A549 (cell line): ENCODE results near the gene PLCH1.

ENCODE experiments used
- EP300 ChIP-seq, 2 experiments: fragments of >200 bp; sonication (Bioruptor Twin); formaldehyde crosslinking; IDR thresholded peaks; 2 replicates in 1 of 2; 3 replicates in 1 of 2; pipeline ENCODE4 v1.6.1; 2016 to 2017
- HOXA7 ChIP-seq: fragments of 250-450 bp; sonication (Bioruptor Pico); IDR thresholded peaks from 2 replicates; pipeline ENCODE4 v1.5.0; 2020; ENCODE audit warnings: mild to moderate bottlenecking, moderate library complexity
- KDM5A ChIP-seq: fragments of 200-600 bp; sonication (generic); IDR thresholded peaks from 2 replicates; pipeline ENCODE4 v1.6.1; 2016; ENCODE audit warnings: antibody characterized with exemption, mild to moderate bottlenecking
- POLR2A ChIP-seq: IDR thresholded peaks from 2 replicates; pipeline ENCODE4 v1.6.1; 2012; ENCODE audit warnings: mild to moderate bottlenecking, low read length
- POLR2AphosphoS2 ChIP-seq: conservative IDR thresholded peaks from 2 replicates; pipeline ENCODE4 v1.6.1; 2012; ENCODE audit warnings: low read length, improper control_type of control experiment, inconsistent platforms
- RAD21 ChIP-seq, 2 experiments: fragments of >200 bp in 1 of 2; sonication (Bioruptor Twin) in 1 of 2; formaldehyde crosslinking in 1 of 2; IDR thresholded peaks in 1 of 2; conservative IDR thresholded peaks in 1 of 2; 2 replicates in 1 of 2; 3 replicates in 1 of 2; pipeline ENCODE4 v1.6.1; 2012 to 2018; ENCODE audit warnings: inconsistent platforms in 1 of 2
- RCOR1 ChIP-seq: fragments of 150-350 bp; IDR thresholded peaks from 2 replicates; pipeline ENCODE4 v1.6.1; 2014; ENCODE audit warnings: antibody characterized with exemption, low read length, low read depth
- TF ChIP-seq, protein P1 (sequence below): fragments of >200 bp; sonication (Bioruptor Twin); formaldehyde crosslinking; IDR thresholded peaks from 3 replicates; pipeline ENCODE4 v1.5.1; 2016
- TF ChIP-seq, protein P2 (sequence below): fragments of 200-600 bp; sonication (generic); IDR thresholded peaks from 2 replicates; pipeline ENCODE4 v1.6.1; 2016; ENCODE audit warnings: antibody characterized with exemption, mild to moderate bottlenecking, moderate library complexity
- TF ChIP-seq, protein P3 (sequence below): IDR thresholded peaks from 2 replicates; pipeline ENCODE4 v1.6.1; 2012

DNA sequence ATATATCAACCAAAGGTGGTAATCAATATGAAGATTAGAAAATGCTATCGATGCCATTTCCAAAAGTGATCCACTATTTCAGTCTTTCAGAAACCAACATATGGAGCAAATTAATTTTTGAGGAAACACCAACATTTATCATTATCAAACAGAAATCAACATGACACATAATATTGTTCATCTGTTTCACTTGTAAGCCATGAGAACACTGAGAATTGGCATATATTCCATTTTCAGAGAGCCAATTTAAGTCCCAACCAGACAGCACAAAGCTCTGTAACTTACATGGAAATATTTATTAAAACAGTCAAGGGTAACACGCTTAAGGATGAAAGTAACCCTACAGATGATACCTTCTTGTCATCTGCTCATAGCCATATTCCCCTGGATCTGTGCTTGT is 413.8 kb downstream of the PLCH1 start:
- TF ChIP-seq, protein P1, sequence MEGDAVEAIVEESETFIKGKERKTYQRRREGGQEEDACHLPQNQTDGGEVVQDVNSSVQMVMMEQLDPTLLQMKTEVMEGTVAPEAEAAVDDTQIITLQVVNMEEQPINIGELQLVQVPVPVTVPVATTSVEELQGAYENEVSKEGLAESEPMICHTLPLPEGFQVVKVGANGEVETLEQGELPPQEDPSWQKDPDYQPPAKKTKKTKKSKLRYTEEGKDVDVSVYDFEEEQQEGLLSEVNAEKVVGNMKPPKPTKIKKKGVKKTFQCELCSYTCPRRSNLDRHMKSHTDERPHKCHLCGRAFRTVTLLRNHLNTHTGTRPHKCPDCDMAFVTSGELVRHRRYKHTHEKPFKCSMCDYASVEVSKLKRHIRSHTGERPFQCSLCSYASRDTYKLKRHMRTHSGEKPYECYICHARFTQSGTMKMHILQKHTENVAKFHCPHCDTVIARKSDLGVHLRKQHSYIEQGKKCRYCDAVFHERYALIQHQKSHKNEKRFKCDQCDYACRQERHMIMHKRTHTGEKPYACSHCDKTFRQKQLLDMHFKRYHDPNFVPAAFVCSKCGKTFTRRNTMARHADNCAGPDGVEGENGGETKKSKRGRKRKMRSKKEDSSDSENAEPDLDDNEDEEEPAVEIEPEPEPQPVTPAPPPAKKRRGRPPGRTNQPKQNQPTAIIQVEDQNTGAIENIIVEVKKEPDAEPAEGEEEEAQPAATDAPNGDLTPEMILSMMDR: no peak
- TF ChIP-seq, protein P2, sequence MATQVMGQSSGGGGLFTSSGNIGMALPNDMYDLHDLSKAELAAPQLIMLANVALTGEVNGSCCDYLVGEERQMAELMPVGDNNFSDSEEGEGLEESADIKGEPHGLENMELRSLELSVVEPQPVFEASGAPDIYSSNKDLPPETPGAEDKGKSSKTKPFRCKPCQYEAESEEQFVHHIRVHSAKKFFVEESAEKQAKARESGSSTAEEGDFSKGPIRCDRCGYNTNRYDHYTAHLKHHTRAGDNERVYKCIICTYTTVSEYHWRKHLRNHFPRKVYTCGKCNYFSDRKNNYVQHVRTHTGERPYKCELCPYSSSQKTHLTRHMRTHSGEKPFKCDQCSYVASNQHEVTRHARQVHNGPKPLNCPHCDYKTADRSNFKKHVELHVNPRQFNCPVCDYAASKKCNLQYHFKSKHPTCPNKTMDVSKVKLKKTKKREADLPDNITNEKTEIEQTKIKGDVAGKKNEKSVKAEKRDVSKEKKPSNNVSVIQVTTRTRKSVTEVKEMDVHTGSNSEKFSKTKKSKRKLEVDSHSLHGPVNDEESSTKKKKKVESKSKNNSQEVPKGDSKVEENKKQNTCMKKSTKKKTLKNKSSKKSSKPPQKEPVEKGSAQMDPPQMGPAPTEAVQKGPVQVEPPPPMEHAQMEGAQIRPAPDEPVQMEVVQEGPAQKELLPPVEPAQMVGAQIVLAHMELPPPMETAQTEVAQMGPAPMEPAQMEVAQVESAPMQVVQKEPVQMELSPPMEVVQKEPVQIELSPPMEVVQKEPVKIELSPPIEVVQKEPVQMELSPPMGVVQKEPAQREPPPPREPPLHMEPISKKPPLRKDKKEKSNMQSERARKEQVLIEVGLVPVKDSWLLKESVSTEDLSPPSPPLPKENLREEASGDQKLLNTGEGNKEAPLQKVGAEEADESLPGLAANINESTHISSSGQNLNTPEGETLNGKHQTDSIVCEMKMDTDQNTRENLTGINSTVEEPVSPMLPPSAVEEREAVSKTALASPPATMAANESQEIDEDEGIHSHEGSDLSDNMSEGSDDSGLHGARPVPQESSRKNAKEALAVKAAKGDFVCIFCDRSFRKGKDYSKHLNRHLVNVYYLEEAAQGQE: no peak
- TF ChIP-seq HOXA7 (CRISPR knock-in tag) (no peak), POLR2A (no peak), POLR2AphosphoS2 (no peak), RCOR1 (no peak), RAD21 (conservative IDR thresholded peaks at IDR 0.05 in 1 of 2, IDR thresholded peaks at IDR 0.05 in 1 of 2) (no peak), KDM5A (no peak), EP300 (IDR thresholded peaks at IDR 0.05) (no peak)
- TF ChIP-seq, protein P3, sequence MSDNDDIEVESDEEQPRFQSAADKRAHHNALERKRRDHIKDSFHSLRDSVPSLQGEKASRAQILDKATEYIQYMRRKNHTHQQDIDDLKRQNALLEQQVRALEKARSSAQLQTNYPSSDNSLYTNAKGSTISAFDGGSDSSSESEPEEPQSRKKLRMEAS: no peak
